NCI-H2107 (cell line): ENCODE measurements around the gene HMCN2.
"Not testable (repeated sequence)": the region's sequence is repeated elsewhere in the genome, so short reads cannot be mapped to it uniquely, and the experiment has no call there.

Experiments
- DNase-seq: peaks from one replicate; lab custom pipeline; 2025; lab: John Stamatoyannopoulos, UW

The HMCN2 gene

DNA sequence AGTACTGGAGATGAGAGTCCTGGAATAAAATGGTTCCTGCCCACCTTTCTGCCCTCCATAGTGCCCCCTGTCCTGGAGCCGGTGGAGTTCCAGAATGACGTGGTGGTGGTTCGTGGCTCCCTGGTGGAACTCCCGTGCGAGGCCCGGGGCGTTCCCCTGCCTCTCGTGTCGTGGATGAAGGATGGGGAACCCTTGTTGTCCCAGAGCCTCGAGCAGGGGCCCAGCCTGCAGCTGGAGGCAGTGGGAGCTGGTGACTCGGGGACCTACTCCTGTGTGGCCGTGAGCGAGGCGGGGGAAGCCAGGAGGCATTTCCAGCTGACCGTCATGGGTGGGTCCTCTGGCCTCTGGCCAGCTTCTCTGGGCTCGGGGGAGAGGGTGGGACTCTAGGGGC lies 128.1 kb downstream of the HMCN2 start:
- DNase-seq, result no peak

DNA sequence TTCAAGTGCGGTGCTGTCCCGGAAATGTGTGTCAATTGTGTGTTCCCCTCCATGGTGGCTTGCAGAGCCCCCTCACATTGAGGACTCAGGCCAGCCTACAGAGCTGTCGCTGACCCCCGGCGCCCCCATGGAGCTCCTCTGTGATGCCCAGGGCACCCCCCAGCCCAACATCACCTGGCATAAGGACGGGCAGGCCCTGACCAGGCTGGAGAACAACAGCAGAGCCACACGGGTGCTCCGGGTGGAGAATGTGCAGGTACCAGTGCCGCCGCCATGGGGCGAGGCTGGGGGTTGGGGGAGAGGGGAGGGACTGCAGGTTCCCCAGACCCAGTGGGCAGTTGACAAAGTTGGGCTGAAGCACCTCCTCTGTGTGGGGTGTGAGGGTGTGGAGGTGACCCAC lies 128.8 kb downstream of the HMCN2 start:
- DNase-seq, result no peak

GRCh38 chr9:130394814-130395470 lies 129.4 kb downstream of the HMCN2 start:
- DNase-seq, result no peak

- no peak for DNase-seq
Observed at GRCh38 chr9:130395810-130396435, 130.4 kb downstream of the HMCN2 start.

DNA sequence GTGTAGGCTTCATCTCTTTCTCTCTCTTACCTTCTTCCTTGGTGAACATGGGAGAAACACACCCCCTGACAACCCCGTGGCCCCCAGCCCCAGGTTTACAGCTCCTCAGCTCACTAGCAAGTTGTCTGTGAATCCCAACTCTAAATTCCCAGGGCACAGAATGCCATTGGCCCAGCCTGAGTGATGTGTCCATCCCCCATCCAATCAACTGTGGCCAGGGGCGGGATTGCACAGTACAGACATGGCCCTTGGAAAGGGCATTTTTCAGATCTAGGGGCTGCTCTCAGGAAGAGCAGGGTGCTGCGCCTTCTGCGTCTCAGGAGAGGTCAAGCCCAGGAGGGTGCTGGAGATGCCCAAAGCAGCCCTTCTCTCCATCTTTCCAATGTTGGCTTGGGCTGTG lies 131.0 kb downstream of the HMCN2 start:
- no peak for DNase-seq

GRCh38 chr9:130398487-130399240 lies 133.1 kb downstream of the HMCN2 start:
- no peak for DNase-seq

- DNase-seq, result no peak
Observed at GRCh38 chr9:130399768-130400167, 134.2 kb downstream of the HMCN2 start.

GRCh38 chr9:130400870-130401269 lies 135.3 kb downstream of the HMCN2 start:
- no peak for DNase-seq

DNA sequence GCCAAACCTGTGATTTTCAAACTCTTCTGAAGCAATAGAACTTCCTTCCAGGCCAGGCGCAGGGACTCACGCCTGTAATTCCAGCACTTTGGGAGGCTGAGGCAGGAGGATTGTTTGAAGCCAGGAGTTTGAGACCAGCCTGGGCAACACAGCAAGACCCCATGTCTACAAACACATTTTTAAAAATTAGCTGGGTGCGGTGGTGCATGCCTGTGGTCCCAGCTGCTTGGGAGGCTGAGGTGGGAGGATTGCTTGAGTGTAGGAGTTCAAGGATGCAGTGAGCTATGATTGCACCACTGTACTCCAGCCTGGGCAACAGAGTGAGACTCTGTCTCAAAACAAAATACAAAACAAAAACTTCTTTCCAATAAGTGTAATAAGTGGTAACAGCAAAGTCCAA lies 136.2 kb downstream of the HMCN2 start:
- not testable (repeated sequence) for DNase-seq

GRCh38 chr9:130402243-130402642 lies 136.7 kb downstream of the HMCN2 start:
- DNase-seq, result no peak

DNA sequence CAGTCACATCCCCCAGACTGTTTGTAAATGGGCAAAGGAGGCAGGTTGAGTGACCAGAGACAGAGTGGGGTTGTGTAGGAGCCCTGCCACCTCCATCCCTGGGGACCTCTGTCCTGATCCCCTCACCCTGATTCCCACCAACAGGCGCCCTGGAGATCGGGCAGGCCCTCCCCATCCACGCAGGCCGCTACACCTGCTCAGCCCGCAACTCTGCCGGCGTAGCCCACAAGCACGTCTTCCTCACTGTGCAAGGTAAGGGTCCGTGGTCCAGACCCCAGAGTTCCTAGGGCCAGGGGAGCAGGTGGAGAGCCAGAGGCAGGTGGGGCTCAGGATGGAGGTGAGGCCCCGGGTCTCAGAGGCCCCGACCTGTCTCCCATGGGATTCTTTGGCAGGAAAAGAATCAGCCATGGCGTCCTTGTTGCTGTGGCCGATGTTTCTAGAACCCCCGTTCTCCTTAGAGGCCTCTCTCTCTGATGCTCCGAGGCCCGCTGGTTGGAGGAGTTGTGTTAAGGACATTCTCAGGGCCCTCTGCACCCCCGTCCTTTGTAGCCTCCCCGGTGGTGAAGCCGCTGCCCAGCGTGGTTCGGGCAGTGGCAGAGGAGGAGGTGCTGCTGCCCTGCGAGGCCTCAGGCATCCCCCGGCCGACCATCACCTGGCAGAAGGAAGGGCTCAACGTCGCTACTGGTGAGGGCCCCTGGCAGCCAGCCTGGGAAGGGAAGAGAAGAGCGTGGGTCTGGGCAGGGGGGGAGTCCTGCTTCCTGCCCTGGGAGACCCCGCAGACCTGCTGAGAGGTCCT lies 137.3 kb downstream of the HMCN2 start:
- no peak for DNase-seq

- no peak for DNase-seq
Observed at GRCh38 chr9:130405657-130406257, 140.2 kb downstream of the HMCN2 start.

GRCh38 chr9:130406278-130406895 lies 140.8 kb downstream of the HMCN2 start:
- no peak for DNase-seq

- no peak for DNase-seq
Observed at GRCh38 chr9:130407916-130408663, 142.5 kb downstream of the HMCN2 start.

DNA sequence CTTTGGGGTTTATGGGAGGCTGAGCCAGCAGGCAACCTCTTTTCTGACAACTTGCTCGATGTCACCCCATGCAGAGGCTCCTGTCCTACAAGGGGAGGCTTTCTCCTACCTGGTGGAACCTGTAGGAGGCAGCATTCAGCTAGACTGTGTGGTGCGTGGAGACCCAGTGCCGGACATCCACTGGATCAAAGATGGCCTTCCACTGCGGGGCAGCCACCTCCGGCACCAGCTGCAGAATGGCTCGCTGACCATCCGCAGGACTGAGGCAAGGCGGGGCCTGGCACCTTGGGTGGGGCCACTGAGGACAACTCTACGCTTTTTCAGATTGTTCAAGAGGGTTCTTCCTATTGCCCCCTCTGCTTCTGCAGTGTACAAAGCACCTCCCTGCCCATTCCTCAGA lies 143.1 kb downstream of the HMCN2 start:
- no peak for DNase-seq

DNA sequence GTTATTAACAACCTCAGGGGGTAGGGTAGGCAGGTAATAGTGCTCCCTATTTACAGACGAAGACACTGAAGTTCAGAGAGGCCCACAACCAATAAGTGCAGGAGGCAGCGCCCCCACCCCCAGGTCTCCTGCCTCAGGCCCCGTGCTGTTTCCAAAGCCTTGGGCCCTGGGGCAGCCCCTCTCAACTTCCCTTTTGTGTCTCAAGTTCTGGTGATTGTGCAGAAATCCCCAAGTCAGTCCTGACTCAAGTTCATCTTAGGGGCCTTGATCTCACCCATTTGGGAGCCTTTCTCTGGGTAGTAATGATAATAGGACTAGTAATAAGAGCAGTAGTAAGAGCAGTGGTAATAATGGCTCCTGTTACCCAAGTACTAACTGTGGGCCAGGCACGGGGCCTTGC lies 143.7 kb downstream of the HMCN2 start:
- no peak for DNase-seq

DNA sequence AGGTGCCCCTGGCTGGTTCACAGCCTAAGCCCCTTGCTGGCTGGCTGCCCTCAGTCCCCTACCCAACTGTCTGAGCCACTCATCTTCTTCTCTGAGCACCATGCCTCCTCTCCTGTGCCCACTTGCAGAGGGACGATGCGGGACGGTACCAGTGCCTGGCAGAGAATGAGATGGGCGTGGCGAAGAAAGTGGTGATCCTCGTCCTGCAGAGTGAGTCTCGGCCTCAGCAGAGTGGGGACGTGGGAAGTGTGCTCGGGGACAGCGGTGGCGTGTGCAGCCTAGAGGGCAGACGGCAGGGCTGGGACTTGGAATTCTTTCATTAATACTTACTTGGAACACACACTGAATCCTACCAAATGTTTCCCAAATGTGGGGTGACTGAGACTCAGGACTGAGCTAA lies 144.9 kb downstream of the HMCN2 start:
- no peak for DNase-seq

DNA sequence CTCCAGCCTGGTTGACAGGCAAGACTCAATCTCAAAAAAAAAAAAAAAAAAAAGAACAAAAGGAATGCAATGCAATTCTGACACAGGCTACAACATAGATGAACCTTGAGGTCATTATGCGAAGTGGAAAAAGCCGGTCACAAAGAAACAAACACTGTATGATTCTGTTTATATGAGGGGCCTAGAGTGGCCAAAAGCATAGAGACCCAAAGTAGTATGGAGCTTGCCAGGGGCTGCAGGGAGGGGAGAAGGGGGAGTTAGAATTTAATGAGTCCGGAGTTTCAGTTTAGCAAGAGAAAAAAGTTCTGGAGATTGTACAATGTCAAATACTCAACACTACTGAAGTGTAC lies 146.0 kb downstream of the HMCN2 start:
- DNase-seq, result no peak

DNA sequence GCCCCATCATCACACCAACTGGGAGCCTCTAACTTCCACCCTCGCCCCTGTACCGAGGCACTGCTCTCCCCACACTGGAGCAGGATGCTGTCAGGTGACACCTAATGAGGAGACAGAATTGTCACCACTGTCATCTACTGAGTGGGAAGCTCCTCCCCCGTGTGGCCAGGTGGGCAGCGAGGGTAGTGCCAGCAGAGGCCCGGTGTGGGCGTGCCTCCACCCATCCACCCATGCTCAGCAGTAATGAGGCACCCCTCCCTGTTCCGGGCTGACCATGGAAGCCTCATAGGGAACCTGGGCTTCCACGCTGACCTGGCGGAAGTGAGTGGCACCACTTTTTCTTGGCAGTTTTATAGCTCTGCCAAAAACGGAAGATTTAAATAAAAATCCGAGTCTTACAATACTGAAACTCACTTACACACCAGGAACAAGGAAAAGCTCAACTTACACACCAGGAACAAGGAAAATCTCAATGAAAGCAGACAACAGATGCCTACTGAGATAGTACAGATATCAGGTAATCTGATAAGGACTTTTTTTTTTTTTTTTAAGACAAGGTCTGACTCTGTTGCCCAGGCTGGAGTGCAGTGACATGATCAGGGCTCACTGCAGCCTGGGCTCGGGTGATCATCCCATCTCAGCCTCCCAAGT lies 148.6 kb downstream of the HMCN2 start:
- no peak for DNase-seq

DNA sequence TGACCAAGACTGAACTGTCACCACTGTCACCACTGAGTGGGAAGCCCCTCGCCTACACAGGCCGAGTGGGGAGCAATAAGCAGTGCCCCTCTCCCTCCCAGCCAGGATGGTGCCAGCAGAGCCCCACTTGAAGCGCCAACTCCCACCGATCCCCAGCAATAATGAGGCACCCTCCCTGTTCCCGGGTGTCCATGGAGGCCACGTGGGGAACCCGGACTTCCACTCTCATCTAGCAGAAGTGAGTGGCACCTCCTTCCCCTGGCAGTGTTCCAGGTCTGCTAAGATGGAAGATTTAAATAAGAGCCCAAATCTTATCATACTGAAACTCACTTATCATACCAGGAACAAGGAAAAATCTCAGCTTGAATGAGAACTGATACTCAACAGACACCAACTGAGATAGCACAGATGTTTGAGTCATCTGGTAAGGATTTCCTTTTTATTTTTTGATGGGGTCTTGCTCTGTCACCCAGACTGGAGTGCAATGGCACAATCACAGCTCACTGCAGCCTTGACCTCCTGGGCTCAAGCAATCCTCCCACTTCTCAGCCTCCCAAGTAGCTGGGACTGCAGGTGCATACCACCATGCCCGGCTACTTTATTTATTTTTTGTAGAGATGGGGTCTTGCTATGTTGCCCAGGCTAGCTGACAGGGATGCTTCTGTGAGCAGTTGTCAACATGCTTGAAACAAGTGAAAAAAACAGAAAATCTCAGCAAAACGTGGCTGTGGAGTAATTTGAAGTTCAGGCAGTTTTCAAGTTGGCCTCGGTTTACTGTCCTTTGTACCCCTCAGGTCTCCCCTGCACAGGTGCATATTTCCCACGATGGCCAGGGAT lies 149.6 kb downstream of the HMCN2 start:
- no peak for DNase-seq
